Vagina (tissue), 2 donors: ENCODE data around the gene KCNIP4. TPM values are rescaled to one million over a fixed set of nuclear protein-coding genes. Genes with fewer than 3 reads are reported as not detected.

Experiments
- DNase-seq, 2 donors: peaks; one replicate each; pipeline ENCODE4 v3.0.0-alpha.2; 2017; ENCODE audit errors: extremely low spot score in 2 of 2
- H3K27ac ChIP-seq: fragments of 200-600 bp; sonication (generic); one replicate; pipeline ENCODE4 v1.5.1; 2019
- H3K27me3 ChIP-seq: fragments of 200-600 bp; sonication (generic); one replicate; pipeline ENCODE4 v1.5.1; 2019
- H3K36me3 ChIP-seq, 2 donors: fragments of 200-600 bp; sonication (generic); one replicate each; pipeline ENCODE4 v1.5.1; 2017 to 2019
- H3K4me1 ChIP-seq: fragments of 200-600 bp; sonication (generic); one replicate; pipeline ENCODE4 v1.5.1; 2019
- H3K4me3 ChIP-seq, 2 donors: fragments of 200-600 bp; sonication (generic); 1 replicate in 1 of 2; 2 replicates in 1 of 2; pipeline ENCODE4 v1.5.1; 2016 to 2019
- H3K9me3 ChIP-seq: fragments of 200-600 bp; sonication (generic); one replicate; pipeline ENCODE4 v1.5.1; 2019
- CTCF ChIP-seq, 3 experiments: fragments of 450-650 bp in 2 of 3; fragments of 200-600 bp in 1 of 3; sonication (generic) in 1 of 3; IDR thresholded peaks; one replicate each; pipeline ENCODE4 v1.5.1; 2017 to 2019; ENCODE audit warnings: antibody characterized with exemption in 3 of 3, mild to moderate bottlenecking in 2 of 3, moderate library complexity in 2 of 3
- POLR2A ChIP-seq, 2 donors: fragments of 450-650 bp; IDR thresholded peaks; one replicate each; pipeline ENCODE4 v1.6.1; 2017; ENCODE audit warnings: antibody characterized with exemption in 2 of 2, mild to moderate bottlenecking in 2 of 2, moderate library complexity in 2 of 2
- POLR2AphosphoS5 ChIP-seq, 2 donors: sonication (generic); formaldehyde crosslinking; IDR thresholded peaks; one replicate each; pipeline ENCODE4 v1.9.0; 2017; ENCODE audit warnings: antibody characterized with exemption in 2 of 2, mild to moderate bottlenecking in 2 of 2, low read depth in 1 of 2; ENCODE audit not compliant: insufficient read depth in 1 of 2
- intact Hi-C: fragments of 100-400 bp; cut with DNase I; formaldehyde crosslinking; loops from one replicate; pipeline ENCODE4 v1.15.1; 2023
- total RNA-seq: library from RNA; depleted of rRNA; stranded (reverse); fragments of >200 nt; gene quantifications from one replicate; pipeline ENCODE4 v1.2.3, GENCODE V29; 2016

KCNIP4 gene
- total RNA-seq, 1 donor from 2014 or later, result not detected

- Histone ChIP-seq H3K4me1 (no peaks in the 10 kb centered on the region), H3K9me3 (no peaks in the 10 kb centered on the region), H3K36me3 (no peaks in the 10 kb centered on the region), H3K27ac (no peak overlapping the region), H3K27me3 (no peaks in the 10 kb centered on the region), H3K4me3 (no peak overlapping the region)
- TF ChIP-seq POLR2AphosphoS5 (IDR thresholded peaks at IDR 0.05; ENCODE audit: insufficient read depth in 1 of 2, low read depth in 1 of 2) (no peak), CTCF (IDR thresholded peaks at IDR 0.05) (no peak), POLR2A (IDR thresholded peaks at IDR 0.05) (no peak)
- intact Hi-C loops, result no loop called here
- DNase-seq, result no peak
Measured at GRCh38 chr4:21921526-21922180, 26.9 kb downstream of the KCNIP4 start.

GRCh38 chr4:21915761-21916160 is 32.8 kb downstream of the KCNIP4 start:
- H3K36me3 ChIP-seq, result no peaks in the 10 kb centered on the region
- H3K4me3 ChIP-seq, result no peak overlapping the region
- no peak for TF ChIP-seq POLR2A (IDR thresholded peaks at IDR 0.05)
- TF ChIP-seq CTCF (IDR thresholded peaks at IDR 0.05), result no peak
- TF ChIP-seq POLR2AphosphoS5 (IDR thresholded peaks at IDR 0.05; ENCODE audit: insufficient read depth in 1 of 2, low read depth in 1 of 2), result no peak
- H3K27ac ChIP-seq, result no peak overlapping the region
- no peaks in the 10 kb centered on the region for H3K9me3 ChIP-seq
- intact Hi-C loops, result no loop called here
- H3K27me3 ChIP-seq, result no peaks in the 10 kb centered on the region
- H3K4me1 ChIP-seq, result peaks cover 9% of the 10 kb centered on the region
- no peak for DNase-seq

GRCh38 chr4:21901831-21902230 is 46.7 kb downstream of the KCNIP4 start:
- no peaks in the 10 kb centered on the region for H3K36me3 ChIP-seq
- H3K9me3 ChIP-seq, result peaks cover 8% of the 10 kb centered on the region
- no peak overlapping the region for H3K4me3 ChIP-seq
- no peaks in the 10 kb centered on the region for H3K4me1 ChIP-seq
- intact Hi-C loops, result no loop called here
- no peaks in the 10 kb centered on the region for H3K27me3 ChIP-seq
- H3K27ac ChIP-seq, result no peak overlapping the region
- no peak for DNase-seq
- TF ChIP-seq POLR2AphosphoS5 (IDR thresholded peaks at IDR 0.05; ENCODE audit: insufficient read depth in 1 of 2, low read depth in 1 of 2) (no peak), CTCF (IDR thresholded peaks at IDR 0.05) (no peak), POLR2A (IDR thresholded peaks at IDR 0.05) (no peak)

GRCh38 chr4:21901281-21901680 is 47.3 kb downstream of the KCNIP4 start:
- TF ChIP-seq POLR2A (IDR thresholded peaks at IDR 0.05), result no peak
- no peak for TF ChIP-seq CTCF (IDR thresholded peaks at IDR 0.05)
- no peak for TF ChIP-seq POLR2AphosphoS5 (IDR thresholded peaks at IDR 0.05; ENCODE audit: insufficient read depth in 1 of 2, low read depth in 1 of 2)
- Histone ChIP-seq H3K27me3 (no peaks in the 10 kb centered on the region), H3K27ac (no peak overlapping the region), H3K4me1 (no peaks in the 10 kb centered on the region), H3K9me3 (peaks cover 8% of the 10 kb centered on the region), H3K4me3 (no peak overlapping the region), H3K36me3 (no peaks in the 10 kb centered on the region)
- DNase-seq, result no peak
- intact Hi-C loops, result no loop called here

- H3K4me3 ChIP-seq, result no peak overlapping the region
- TF ChIP-seq POLR2AphosphoS5 (IDR thresholded peaks at IDR 0.05; ENCODE audit: insufficient read depth in 1 of 2, low read depth in 1 of 2) (no peak), POLR2A (IDR thresholded peaks at IDR 0.05) (no peak), CTCF (IDR thresholded peaks at IDR 0.05) (no peak)
- no peaks in the 10 kb centered on the region for H3K27me3 ChIP-seq
- DNase-seq, result no peak
- peaks cover 8% of the 10 kb centered on the region for H3K9me3 ChIP-seq
- H3K36me3 ChIP-seq, result no peaks in the 10 kb centered on the region
- H3K4me1 ChIP-seq, result no peaks in the 10 kb centered on the region
- intact Hi-C loops, result no loop called here
- no peak overlapping the region for H3K27ac ChIP-seq
Measured at GRCh38 chr4:21900211-21900610, 48.4 kb downstream of the KCNIP4 start.
